HG02763 (cell line): ENCODE measurements around the gene CASQ2.

Experiments
- ATAC-seq: cut with Tn5 transposase; IDR thresholded peaks from one replicate; pipeline ENCODE4 v1.9.1; 2021; ENCODE audit warnings: mild to moderate bottlenecking, moderate library complexity; ENCODE audit not compliant: unreplicated experiment

CASQ2 gene

DNA sequence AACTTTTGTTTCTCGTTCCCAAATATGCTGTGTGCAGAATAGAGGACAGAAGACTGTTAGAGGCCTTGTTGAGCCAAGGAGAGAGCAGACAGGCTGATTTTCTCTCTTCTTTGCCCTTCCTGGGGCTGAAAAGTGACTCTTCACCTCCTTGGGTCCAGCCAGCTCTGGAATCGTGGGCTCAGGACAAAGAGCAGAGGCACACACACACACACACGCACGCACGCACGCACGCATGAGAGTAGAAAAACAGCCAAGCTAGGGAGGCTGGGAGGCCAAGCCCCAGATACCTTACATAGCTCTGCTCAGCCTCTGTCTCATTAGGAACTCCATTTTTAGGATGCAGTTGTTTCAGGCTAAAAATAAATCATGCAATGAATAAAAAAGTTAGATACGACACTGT, at the start of gene CASQ2:
Gene CASQ2 (minus strand): TSS at position 166 of the 400 bp plus-strand sequence. CDS start 173 bp downstream, outside the sequence.
- no peak for ATAC-seq

GRCh38 chr1:115815694-115816093, 47.2 kb upstream of the CASQ2 start:
- no peak for ATAC-seq

GRCh38 chr1:115814685-115815398, 46.3 kb upstream of the CASQ2 start:
- ATAC-seq: no peak

DNA sequence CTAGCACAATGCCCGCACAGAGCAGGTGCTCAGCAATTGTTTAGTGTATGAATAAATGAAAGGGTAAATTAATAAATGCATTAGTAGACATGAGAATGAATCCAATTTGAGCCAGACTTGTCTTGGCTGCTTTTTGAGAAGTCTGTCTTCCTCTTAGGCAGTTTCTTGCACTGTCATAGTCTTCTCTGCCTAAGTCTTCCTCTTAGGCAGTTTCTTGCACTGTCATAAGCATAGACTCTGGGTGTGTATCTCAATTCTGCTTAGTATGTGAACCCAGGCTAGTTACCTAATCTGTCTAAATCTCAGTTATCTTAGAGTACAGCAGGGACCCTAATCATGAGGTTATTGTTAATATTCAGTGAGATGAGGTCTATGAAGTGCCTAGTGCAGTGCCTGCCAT, 45.2 kb upstream of the CASQ2 start:
- ATAC-seq: no peak

DNA sequence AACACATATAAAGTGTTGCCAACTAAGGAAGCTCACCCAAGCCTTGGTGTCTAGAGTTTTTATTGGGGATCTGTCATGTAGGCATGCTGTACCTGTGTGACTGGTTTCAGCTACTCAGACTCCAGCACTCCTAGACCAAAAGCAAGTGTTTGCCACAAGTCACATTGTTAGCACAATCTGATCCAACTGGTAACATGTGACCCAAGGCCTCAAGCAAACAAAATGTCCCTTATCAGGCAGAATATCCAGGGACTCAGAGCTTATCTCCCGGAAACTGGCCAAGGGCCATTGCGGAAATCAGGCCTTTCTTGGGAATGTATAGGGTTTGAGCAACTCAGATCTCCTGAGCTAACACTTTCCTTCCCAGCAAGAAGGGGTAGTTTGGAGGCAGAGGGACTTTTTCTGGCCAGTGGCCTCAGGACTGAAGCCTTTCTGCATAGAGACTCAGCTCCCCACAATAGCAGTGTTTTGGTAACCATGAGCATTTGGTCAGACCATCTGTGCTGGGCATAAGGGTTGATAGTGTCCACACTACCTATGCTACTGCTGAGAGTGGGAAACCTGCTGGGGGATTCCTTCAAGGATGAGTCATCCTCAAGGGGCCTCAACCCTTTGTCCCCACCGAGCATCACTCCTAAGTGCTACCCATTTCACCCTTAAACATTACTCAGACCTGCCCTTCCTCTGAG, 42.8 kb upstream of the CASQ2 start:
- ATAC-seq: no peak

- no peak for ATAC-seq
Observed at GRCh38 chr1:115810609-115811008, 42.1 kb upstream of the CASQ2 start.

GRCh38 chr1:115809847-115810246, 41.3 kb upstream of the CASQ2 start:
- no peak for ATAC-seq

DNA sequence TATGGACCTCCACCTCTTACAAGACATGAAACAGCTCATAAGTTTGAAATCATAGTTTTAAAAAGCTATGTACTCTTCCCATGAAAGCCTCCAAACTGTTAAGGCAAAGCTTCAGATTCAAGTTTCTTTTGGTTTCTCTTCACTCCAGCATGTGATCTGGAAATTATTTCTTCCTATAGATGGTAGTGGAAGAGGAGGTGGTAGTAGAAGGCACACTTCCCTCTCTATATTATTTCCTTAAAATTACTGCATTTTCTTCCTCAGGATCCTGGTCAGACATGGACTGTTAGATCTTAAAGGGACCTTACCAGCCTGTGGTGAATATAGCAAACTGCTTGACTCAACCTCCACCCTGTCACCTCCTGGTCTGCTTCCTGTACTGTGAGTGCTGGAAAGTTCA, 40.6 kb upstream of the CASQ2 start:
- no peak for ATAC-seq

DNA sequence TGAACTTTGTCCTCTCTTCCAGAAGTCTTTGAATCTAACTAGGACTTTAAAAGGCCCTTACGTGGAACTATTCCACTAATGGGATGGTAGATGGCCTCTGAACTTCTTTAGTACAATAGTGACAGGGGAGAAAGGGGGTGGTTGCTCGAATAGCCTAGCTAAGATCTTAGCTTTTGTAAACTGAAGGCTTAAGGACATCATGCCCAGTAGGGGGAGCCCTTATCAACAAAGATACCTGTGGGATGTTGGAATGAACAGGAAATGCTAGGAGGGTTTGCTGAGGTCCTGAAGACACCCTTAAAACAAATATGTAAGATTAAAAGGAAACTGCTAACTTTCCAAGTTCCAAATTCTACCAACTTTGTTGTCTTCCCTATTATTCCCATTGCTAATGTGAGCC, 39.2 kb upstream of the CASQ2 start:
- ATAC-seq: no peak

DNA sequence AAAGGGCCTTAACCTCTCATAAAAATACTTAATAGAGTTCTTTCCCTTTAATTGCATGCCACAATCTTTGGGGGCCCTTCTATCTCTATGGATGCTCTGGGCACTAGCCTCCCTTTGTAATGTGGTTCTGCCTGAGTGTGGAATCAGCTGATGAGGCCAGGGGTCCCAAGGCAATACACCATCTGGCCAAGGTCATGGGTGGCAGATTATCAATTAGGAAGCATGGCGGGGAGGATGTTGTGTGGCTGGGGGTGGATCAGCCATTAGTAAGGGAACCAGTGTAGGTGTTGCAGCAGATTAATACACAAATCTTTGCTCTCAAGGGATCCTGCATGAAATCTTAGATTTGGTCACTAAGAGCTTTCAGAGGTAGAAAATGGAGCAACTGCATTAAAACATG, 37.1 kb upstream of the CASQ2 start:
- ATAC-seq: no peak

GRCh38 chr1:115802416-115802815, 33.9 kb upstream of the CASQ2 start:
- ATAC-seq: no peak

DNA sequence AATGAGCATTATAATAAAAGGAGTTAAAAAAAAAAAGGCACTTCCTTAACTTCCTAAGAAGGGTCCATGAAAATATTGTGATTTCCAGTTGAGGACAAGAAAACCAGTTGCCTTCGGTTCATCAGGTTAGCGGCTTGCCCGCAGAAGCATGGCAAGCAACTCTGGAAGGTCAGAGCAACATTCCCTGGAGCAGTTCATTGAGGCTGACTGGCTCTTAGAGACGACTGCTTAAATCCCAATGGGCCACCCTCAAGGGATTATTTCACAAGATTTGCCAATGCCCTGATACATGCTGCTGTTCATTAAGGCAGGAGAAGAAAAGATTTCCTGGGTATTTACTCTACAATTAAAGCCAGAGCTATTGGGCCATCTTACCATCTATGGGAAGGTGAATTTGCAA, 29.0 kb upstream of the CASQ2 start:
- ATAC-seq: no peak

DNA sequence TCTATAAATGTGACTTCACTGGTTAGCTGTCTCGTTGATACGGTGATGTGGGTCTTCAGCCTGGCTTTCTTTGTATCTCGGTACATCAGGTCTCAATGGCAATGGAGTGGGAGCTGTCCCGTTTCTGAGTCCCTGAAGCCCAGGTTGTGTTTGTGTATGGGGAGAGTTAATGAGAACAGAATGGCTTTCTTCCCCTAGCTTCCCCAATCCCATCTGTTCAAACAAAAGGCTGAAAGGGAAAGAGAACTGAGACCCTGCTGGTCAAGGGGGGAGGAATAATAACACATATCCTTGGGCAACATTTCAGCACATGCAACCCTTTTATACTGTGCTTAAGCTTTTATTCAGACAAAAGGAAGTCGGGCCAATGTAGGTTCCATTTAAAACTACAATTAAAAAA, 28.4 kb upstream of the CASQ2 start:
- no peak for ATAC-seq

DNA sequence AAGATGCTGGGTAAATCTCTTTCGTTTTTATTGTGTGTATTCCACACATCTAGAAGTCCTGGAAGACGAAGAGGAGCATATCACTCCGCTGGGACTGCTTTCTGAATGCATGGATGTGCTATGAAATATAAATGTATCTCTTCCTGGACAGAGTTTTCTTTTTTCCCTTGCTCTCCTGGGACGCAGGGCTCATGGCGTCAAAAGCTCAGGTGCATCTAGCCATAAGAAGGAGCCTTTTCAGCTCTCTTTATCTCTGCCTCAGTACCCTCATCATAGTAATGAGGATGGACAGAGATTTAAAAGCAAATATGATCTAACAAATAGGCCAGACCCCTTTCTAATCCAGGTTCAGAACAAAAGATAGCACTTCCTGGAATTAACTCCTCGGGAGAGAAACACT, 27.5 kb upstream of the CASQ2 start:
- no peak for ATAC-seq

DNA sequence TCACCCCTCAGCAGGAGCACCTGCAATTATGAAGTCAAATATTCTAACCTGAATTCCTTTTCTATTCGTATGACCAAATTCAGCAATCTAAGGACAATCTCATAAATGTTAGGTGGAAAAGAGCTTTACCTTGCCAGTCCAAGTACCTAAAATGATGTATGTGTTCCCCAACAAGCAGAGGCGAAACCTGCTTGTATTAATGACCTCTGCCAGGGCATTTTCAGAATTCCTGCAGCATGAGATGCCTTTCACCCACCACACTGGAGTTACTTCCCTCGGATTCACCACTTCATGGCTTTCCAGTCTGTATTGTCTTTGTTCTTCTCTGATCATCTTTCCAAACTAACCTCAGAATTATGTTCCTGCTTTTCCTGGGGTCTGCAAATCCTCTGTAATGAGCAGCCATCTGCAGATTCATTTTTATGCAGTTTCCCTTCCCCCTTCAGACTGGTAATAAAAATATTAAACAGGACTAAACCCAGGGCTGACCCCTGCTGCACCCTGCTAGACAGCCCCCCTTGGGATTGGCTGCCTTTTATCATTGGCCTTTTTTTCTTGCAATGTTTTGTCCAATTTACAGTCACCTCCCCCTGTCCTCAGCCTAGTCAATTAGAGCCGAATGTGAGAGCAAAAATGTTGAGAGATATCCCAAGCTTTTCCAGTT, 26.6 kb upstream of the CASQ2 start:
- ATAC-seq: no peak

DNA sequence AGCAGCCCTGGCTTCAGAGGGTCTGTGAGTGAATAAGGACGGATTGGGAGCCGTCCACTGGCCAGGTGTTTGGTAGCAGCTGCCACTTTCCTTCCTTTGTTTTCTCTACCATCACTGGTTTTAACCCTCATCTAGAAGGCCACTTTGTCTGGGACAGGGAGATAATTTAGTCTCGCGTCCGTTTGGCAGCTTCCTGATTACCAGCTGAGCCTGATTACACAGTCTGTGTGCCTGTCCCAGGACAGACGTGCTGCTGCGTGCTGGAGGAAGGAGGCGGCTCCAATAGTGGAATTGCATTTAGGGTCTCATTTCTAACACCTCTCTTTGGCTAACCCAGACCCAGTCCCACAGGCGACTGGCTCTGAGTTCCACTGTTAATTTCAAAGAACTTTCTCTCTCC, 24.6 kb upstream of the CASQ2 start:
- no peak for ATAC-seq

DNA sequence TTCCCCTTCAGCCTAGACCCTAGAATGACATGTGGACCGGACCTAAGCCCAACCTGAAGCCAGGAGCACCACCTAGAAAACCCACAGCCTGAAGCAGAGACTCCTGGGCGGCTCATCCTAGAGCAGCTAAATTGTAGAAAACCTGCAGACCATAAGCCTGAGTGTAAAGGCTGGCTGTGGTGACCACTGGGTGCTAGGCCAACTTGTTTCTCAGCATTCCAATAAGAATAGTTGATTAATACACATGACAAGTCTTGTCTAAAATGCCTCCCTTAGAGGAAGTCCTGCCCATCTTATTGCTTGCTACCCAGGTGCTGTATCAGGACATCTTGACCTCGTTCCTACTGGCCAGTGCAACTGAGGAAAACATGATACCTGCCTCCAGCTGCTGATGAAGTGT, 23.3 kb upstream of the CASQ2 start:
- no peak for ATAC-seq

GRCh38 chr1:115790846-115791245, 22.3 kb upstream of the CASQ2 start:
- no peak for ATAC-seq

GRCh38 chr1:115790356-115790755, 21.8 kb upstream of the CASQ2 start:
- ATAC-seq: no peak

DNA sequence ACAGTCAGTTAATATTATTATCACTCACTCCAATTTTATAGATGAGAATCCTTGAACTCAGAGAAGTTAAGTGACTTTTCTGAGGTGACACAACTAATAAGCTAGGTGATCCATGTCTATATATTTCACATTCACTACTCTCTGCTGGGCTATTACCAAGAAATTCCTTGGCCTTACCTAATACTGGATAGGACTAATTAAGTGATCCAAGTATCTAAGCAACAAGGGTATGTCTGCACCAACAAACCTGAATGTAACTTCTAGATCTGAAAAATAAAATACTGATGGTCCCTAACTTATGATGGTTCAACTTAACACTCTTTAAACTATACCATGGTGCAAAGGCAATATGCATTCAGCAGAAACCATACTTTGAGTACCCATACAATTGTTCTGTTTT, 14.8 kb upstream of the CASQ2 start:
- ATAC-seq: no peak

DNA sequence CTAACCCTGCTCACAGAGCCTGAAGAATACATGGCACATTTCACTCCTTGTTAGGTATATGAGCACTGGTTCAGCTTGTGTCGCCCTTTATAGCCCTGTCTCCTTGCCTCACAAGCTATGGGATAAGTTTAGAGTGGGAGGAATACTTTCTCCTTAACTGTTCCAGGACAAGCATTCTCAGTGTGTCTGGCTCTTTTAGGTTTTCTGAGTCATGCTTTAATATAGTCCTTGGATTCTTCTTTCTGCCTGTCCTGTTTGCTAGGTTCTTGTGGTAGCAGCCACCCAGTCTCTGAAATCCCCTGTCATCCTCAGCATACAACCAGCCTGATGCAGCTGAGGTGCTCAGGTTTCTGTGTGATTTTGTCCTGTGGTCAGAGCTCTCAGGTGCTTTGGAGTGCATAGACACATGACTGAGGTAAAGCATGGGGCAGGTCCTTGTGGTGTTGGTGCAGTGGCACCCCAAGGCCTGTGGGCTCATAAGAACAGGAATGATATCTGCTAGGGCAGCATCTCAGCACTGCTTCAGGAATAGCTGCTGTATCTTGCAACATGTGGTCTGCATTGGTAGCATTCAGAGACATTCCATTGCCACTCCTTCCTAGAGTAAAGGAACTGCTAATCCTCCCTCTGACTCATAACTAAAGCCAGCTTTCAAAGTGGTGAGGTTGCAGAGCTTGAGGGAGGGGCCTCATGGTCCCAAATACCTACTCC, 14.2 kb upstream of the CASQ2 start:
- ATAC-seq: no peak

- ATAC-seq: no peak
Observed at GRCh38 chr1:115781851-115782250, 13.3 kb upstream of the CASQ2 start.
